IPS-20b (cell line): ENCODE measurements around the gene CACNB4.
"Not testable (repeated sequence)": the region's sequence is repeated elsewhere in the genome, so short reads cannot be mapped to it uniquely, and the experiment has no call there.

Source experiments
- H3K27ac ChIP-seq: one replicate; pipeline ENCODE4 v1.5.1; 2013; ENCODE audit warnings: low read length
- H3K27me3 ChIP-seq: 2 replicates; pipeline ENCODE4 v1.6.1; 2013; ENCODE audit warnings: mild to moderate bottlenecking, low read length, inconsistent platforms; ENCODE audit not compliant: insufficient read depth
- H3K36me3 ChIP-seq: 2 replicates; pipeline ENCODE4 v1.6.1; 2013; ENCODE audit warnings: low read depth, mild to moderate bottlenecking, inconsistent platforms, low read length, moderate library complexity; ENCODE audit not compliant: insufficient read depth
- H3K4me1 ChIP-seq: 2 replicates; pipeline ENCODE4 v1.6.1; 2013; ENCODE audit warnings: mild to moderate bottlenecking, control low read depth, inconsistent platforms, low read length, moderate library complexity; ENCODE audit not compliant: insufficient read depth
- H3K4me3 ChIP-seq: 2 replicates; pipeline ENCODE4 v1.5.1; 2013; ENCODE audit warnings: mild to moderate bottlenecking, low read length, inconsistent platforms
- H3K9ac ChIP-seq: 2 replicates; pipeline ENCODE4 v1.6.1; 2013; ENCODE audit warnings: low read depth, mild to moderate bottlenecking, inconsistent platforms, low read length, moderate library complexity
- H3K9me3 ChIP-seq: 2 replicates; pipeline ENCODE4 v1.6.1; 2013; ENCODE audit warnings: mild to moderate bottlenecking, low read depth, low read length, inconsistent platforms; ENCODE audit not compliant: insufficient read depth

The CACNB4 gene

GRCh38 chr2:152103271-152103670, 4.4 kb upstream of the CACNB4 start:
- Histone ChIP-seq H3K27ac (no peak overlapping the region), H3K9me3 (no peaks in the 10 kb centered on the region), H3K9ac (no peak overlapping the region), H3K36me3 (no peaks in the 10 kb centered on the region), H3K4me3 (no peak overlapping the region), H3K4me1 (no peaks in the 10 kb centered on the region), H3K27me3 (peaks cover 35% of the 10 kb centered on the region)

- 0 out of 2 replicates have a peak, but pooled peaks cover 6% of the 10 kb centered on the region for H3K4me1 ChIP-seq
- no peak overlapping the region for H3K27ac ChIP-seq
- H3K27me3 ChIP-seq: peaks cover 58% of the 10 kb centered on the region
- no peaks in the 10 kb centered on the region for H3K9me3 ChIP-seq
- H3K36me3 ChIP-seq: no peaks in the 10 kb centered on the region
- H3K9ac ChIP-seq: no peak overlapping the region
- no peak overlapping the region for H3K4me3 ChIP-seq
Observed at GRCh38 chr2:152100961-152101360, 2.1 kb upstream of the CACNB4 start.

- Histone ChIP-seq H3K27ac (no peak overlapping the region), H3K9me3 (no peaks in the 10 kb centered on the region), H3K36me3 (no peaks in the 10 kb centered on the region), H3K27me3 (peaks cover 72% of the 10 kb centered on the region), H3K9ac (peak overlapping the region; percentile 81; the same call in 1 of the 2 replicates), H3K4me3 (peak overlapping the region; percentile 93), H3K4me1 (0 out of 2 replicates have a peak, but pooled peaks cover 6% of the 10 kb centered on the region)
Observed at GRCh38 chr2:152099367-152100050, 665 bp upstream of the CACNB4 start.

GRCh38 chr2:152097801-152098495, 896 bp downstream of the CACNB4 start:
- H3K27me3 ChIP-seq: peaks cover 76% of the 10 kb centered on the region
- no peak overlapping the region for H3K27ac ChIP-seq
- H3K36me3 ChIP-seq: no peaks in the 10 kb centered on the region
- H3K9ac ChIP-seq: peak overlapping the region; percentile 38; the same call in 1 of the 2 replicates
- H3K4me1 ChIP-seq: 0 out of 2 replicates have a peak, but pooled peaks cover 6% of the 10 kb centered on the region
- H3K4me3 ChIP-seq: peak overlapping the region; percentile 93
- no peaks in the 10 kb centered on the region for H3K9me3 ChIP-seq

- Histone ChIP-seq H3K27ac (no peak overlapping the region), H3K27me3 (peaks cover 76% of the 10 kb centered on the region)
Observed at GRCh38 chr2:152097290-152097800, 1.5 kb downstream of the CACNB4 start.

GRCh38 chr2:152095146-152095545, 3.7 kb downstream of the CACNB4 start:
- Histone ChIP-seq H3K4me1 (0 out of 2 replicates have a peak, but pooled peaks cover 6% of the 10 kb centered on the region), H3K9me3 (no peaks in the 10 kb centered on the region), H3K9ac (no peak overlapping the region), H3K4me3 (no peak overlapping the region), H3K27me3 (peaks cover 60% of the 10 kb centered on the region), H3K36me3 (no peaks in the 10 kb centered on the region), H3K27ac (no peak overlapping the region)

More at GRCh38 chr2:152097290-152097800, 1.5 kb downstream of the CACNB4 start:
- H3K4me1 ChIP-seq: 0 out of 2 replicates have a peak, but pooled peaks cover 6% of the 10 kb centered on the region
- H3K4me3 ChIP-seq: peak overlapping the region; percentile 93
- H3K9me3 ChIP-seq: no peaks in the 10 kb centered on the region
- no peaks in the 10 kb centered on the region for H3K36me3 ChIP-seq
- H3K9ac ChIP-seq: no peak overlapping the region

GRCh38 chr2:152094014-152094413, 4.8 kb downstream of the CACNB4 start:
- Histone ChIP-seq H3K4me3 (no peak overlapping the region), H3K9me3 (no peaks in the 10 kb centered on the region), H3K27ac (no peak overlapping the region), H3K4me1 (0 out of 2 replicates have a peak, but pooled peaks cover 6% of the 10 kb centered on the region), H3K27me3 (peaks cover 49% of the 10 kb centered on the region), H3K36me3 (no peaks in the 10 kb centered on the region), H3K9ac (no peak overlapping the region)

- no peak overlapping the region for H3K9ac ChIP-seq
- 0 out of 2 replicates have a peak, but pooled peaks cover 6% of the 10 kb centered on the region for H3K4me1 ChIP-seq
- H3K4me3 ChIP-seq: no peak overlapping the region
- H3K36me3 ChIP-seq: no peaks in the 10 kb centered on the region
- peaks cover 43% of the 10 kb centered on the region for H3K27me3 ChIP-seq
- H3K9me3 ChIP-seq: no peaks in the 10 kb centered on the region
- H3K27ac ChIP-seq: no peak overlapping the region
Observed at GRCh38 chr2:152093464-152093863, 5.4 kb downstream of the CACNB4 start.

GRCh38 chr2:152092095-152092494, 6.7 kb downstream of the CACNB4 start:
- H3K36me3 ChIP-seq: no peaks in the 10 kb centered on the region
- no peak overlapping the region for H3K9ac ChIP-seq
- no peaks in the 10 kb centered on the region for H3K9me3 ChIP-seq
- H3K4me3 ChIP-seq: no peak overlapping the region
- no peak overlapping the region for H3K27ac ChIP-seq
- 0 out of 2 replicates have a peak, but pooled peaks cover under 1% of the 10 kb centered on the region for H3K4me1 ChIP-seq
- H3K27me3 ChIP-seq: peaks cover 30% of the 10 kb centered on the region

GRCh38 chr2:152090726-152091125, 8.1 kb downstream of the CACNB4 start:
- not testable (repeated sequence) for H3K36me3 ChIP-seq, H3K9me3 ChIP-seq, H3K27ac ChIP-seq, H3K4me3 ChIP-seq, H3K4me1 ChIP-seq, H3K9ac ChIP-seq
- H3K27me3 ChIP-seq: peaks cover 16% of the 10 kb centered on the region

GRCh38 chr2:152089238-152089637, 9.6 kb downstream of the CACNB4 start:
- H3K27ac ChIP-seq: no peak overlapping the region
- no peaks in the 10 kb centered on the region for H3K4me1 ChIP-seq
- 0 out of 2 replicates have a peak, but pooled peaks cover 1% of the 10 kb centered on the region for H3K27me3 ChIP-seq
- H3K9ac ChIP-seq: no peak overlapping the region
- no peaks in the 10 kb centered on the region for H3K9me3 ChIP-seq
- H3K36me3 ChIP-seq: no peaks in the 10 kb centered on the region
- no peak overlapping the region for H3K4me3 ChIP-seq
